ENCODE results near the gene SRBD1. TPM values are rescaled to one million over a fixed set of nuclear protein-coding genes. Genes with fewer than 3 reads are reported as not detected.

Gene SRBD1
- total RNA-seq, 1 experiment from 2014 or later = 17.3 TPM

GRCh38 chr2:45340318-45340717 lies 270.7 kb downstream of the SRBD1 start:
- no peak for DNase-seq (ENCODE audit: unreplicated experiment)
- Mint-ChIP-seq H3K4me1 (ENCODE audit: insufficient read depth, unreplicated experiment) (no peaks in the 10 kb centered on the region), H3K4me3 (ENCODE audit: unreplicated experiment) (no peak overlapping the region), H3K27me3 (ENCODE audit: insufficient read depth, unreplicated experiment) (peaks cover 13% of the 10 kb centered on the region), H3K36me3 (ENCODE audit: insufficient read depth, unreplicated experiment) (no peaks in the 10 kb centered on the region), H3K27ac (ENCODE audit: low read depth, unreplicated experiment) (no peak overlapping the region), H3K9me3 (ENCODE audit: unreplicated experiment) (peaks cover 7% of the 10 kb centered on the region)
- no TSS peak for BruUV-seq (replicated peaks)
- no peak for TF ChIP-seq CTCF (IDR thresholded peaks at IDR 0.05; ENCODE audit: unreplicated experiment)
- intact Hi-C loops (cut with micrococcal nuclease) = no loop called here
- CTCF ChIA-PET = interaction anchor here (0.6 kb wide), 2 partner anchors 95 to 130 kb away, joined by 3 read pairs; no protein-coding TSS in a partner anchor
- POLR2A ChIA-PET = no interaction called here

- intact Hi-C loops (cut with micrococcal nuclease) = no loop called here
- Mint-ChIP-seq H3K9me3 (ENCODE audit: unreplicated experiment) (peaks cover 7% of the 10 kb centered on the region), H3K27me3 (ENCODE audit: insufficient read depth, unreplicated experiment) (peaks cover 13% of the 10 kb centered on the region), H3K4me1 (ENCODE audit: insufficient read depth, unreplicated experiment) (no peaks in the 10 kb centered on the region), H3K27ac (ENCODE audit: low read depth, unreplicated experiment) (no peak overlapping the region), H3K4me3 (ENCODE audit: unreplicated experiment) (no peak overlapping the region), H3K36me3 (ENCODE audit: insufficient read depth, unreplicated experiment) (no peaks in the 10 kb centered on the region)
- BruUV-seq (replicated peaks) = no TSS peak
- ChIA-PET POLR2A (no interaction called here), CTCF (interaction anchor here (0.6 kb wide), 1 partner anchor 700 kb away, joined by 3 read pairs; no protein-coding TSS in a partner anchor)
- no peak for TF ChIP-seq CTCF (IDR thresholded peaks at IDR 0.05; ENCODE audit: unreplicated experiment)
- no peak for DNase-seq (ENCODE audit: unreplicated experiment)
Measured at GRCh38 chr2:45339253-45339652, 271.8 kb downstream of the SRBD1 start.

Other genes with a start within 250 kb of the SRBD1 start
- 10.9 and 12.1 TPM in 2 replicates for gene PRKCE, start 40.4 kb upstream of the SRBD1 start, total RNA-seq (2022)

Data from MCF 10A (cell line).